NCI-H187 (cell line): ENCODE measurements around the gene NCOA7.

Experiments used
- DNase-seq, 2 experiments: peaks; one replicate each; lab custom pipeline; 2025; lab: John Stamatoyannopoulos, UW

NCOA7 gene

DNA sequence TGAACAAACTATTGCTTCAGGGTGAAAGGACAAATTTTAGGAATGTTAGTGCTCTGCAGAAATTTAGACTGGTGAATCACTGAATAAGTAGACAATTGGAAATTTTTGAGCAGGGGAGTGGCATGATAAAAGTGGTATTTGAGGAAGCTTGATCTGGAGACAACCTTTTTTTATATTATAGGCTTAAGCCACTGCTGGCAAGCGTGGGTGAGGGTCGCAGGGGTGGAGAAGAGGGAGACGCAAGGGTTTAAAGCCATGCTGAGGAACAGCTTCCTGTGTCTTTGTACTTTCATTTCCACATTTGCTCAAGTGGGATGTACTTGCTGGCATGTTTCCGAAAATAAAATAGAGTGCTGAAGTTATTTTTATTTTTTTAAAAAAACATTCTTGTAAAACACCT lies 23.7 kb downstream of the NCOA7 start:
- no peak for DNase-seq

DNA sequence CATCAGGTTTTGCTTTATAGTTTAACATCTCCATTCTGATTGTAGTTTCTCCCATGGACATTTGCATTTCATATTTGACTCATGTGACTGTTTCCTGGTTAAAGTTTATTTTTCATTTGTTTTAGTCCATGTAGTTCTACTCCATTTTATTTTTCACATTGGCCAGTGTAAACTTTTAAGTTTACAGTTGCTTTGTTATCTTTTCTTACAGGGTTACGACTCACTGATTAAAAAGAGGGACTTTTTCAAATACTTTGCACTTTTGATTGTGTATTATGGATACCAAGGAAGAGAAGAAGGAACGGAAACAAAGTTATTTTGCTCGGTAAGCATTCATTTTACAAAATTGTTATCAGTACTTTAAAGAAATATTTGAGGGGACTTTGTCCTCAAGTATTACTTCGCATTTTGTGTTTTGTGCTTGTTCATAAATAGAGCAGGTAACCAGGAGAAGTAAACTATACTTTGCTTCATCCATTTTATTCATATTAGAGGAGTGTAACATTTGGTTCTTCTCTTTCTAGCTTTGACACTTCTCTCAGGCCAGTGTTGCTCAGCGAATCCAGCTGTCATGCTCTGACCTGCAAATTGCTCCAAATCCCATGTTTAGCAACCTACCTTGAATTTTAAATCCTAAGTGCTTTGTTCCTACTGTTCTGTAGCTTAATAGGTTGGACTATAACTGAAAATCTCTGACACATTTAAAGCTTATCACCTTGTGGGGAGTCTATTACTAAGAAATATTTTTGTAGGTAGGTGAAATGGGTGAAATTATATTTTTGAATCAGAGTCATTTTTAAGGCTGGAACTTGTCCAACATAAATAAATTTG lies 24.5 kb downstream of the NCOA7 start:
- no peak for DNase-seq

DNA sequence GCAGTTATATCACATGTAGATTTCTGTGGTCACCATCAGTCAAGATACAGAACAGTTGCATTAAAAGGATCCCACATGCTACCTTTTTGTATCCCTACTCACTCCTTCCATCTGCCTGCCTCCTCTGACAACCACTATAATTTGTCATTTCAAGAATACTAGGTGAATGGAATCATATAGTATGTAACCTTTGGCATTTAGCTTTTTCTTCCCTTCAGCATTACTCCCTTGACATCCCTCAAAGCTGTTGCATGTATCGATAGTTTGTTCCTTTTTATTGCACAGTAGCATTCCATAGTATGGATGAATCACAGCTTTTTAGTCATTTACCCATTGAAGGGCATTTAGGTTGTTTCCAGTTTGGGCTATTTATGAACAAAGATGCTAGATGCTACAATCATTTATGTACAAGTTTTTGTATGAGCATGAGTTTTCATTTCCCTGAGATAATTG lies 26.1 kb downstream of the NCOA7 start:
- DNase-seq, result no peak

DNA sequence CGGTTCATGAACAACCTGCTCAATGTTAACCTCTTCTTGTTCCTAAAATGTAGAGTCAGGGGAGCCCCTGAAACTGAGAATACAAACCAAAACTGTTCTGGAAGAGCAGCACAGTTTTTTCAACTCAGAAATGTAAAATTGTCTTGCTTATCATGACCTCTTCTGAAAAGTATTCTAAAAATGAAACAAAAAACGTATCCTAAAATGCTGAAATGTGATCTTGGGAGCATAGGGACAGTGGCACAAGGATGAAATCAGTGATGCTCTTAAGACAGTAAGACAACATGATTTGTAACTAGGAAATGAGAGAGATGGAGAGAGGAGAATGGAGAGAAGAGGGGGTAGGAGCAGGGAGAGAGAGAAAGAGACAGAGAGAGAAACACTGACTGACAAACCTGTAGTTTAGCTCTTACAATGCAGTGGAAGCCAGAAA lies 27.5 kb downstream of the NCOA7 start:
- no peak for DNase-seq

DNA sequence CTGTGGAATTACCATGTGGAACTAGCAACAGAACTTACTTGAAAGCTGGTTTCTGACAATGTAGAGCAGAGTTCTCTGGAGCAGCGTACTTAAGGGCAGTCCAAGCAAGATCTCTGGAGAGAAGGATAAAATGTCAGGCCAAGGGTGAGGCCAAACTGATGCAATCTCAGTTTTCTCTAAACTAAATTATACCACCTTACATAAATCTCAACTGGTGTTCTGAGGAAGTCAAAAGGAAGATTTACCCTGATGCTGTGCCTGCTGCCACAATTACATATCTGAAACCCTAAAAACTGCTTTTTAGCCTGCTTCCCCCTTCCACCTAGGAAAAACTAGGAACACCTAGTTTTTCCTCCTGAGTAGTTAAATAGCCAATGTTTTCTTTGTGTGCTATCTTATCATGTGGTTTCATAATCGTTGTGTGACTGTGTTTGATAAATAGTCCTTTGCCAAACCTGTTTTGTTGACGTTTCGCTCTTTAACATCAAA lies 28.1 kb downstream of the NCOA7 start:
- no peak for DNase-seq

DNA sequence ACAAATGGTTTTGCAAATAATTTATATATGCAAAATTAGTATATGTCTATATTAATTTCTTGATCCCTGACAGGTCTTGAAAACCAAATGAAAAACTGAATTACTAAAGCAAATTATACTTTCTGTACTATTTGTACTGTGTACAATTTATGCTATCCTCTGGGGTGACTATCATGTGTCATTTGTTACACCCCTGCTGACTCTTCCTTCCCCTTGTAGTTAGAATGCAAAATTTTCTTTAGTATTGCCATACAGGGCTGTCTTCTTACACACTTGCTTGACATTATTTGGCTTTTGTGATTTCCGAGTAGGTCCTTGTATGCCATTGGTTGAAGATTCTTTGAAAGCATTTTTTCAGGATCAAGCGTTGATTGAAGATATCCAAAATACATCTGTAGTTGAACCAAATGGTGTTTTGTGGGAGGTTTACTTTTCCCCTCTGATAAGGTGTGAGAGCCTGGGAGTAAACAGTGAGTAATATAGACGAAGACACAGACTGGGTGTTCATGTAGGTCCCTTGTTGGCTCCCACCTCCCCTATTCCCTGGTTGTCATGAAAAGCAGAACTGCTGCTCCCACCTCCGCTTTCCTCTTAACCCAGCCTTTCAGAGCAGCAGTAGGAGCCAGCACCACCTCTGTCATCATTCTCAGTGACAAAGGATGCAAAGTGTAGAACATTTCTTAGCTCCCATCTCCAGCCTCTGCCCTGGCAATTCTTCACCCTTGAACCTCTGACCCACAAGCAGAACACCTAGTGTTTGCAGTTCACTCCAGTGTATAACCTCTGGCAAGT lies 29.0 kb downstream of the NCOA7 start:
- DNase-seq, result no peak

DNA sequence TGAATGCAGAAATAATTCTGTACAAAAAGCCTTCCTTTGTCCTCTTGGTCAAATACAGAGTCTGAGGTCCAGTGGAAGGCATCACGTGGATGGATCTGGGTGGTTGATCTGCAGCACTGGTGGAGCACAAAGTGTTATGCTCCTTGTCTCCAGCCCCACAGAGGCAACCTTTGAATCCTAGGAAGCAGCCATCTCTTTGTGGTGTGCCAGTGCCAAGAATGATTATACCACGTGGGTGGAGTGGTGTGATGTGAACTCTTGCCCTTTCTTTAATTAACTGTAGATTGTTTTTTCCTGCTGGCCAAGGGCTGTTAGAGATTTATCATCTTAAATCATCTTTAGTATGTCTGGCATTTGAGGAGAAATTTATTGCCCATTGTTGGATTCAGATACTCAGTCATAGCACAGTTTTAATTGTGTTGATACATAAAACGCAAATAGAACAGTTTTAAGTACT lies 31.1 kb downstream of the NCOA7 start:
- DNase-seq, result peak in 1 of 2 experiments; percentile 35

DNA sequence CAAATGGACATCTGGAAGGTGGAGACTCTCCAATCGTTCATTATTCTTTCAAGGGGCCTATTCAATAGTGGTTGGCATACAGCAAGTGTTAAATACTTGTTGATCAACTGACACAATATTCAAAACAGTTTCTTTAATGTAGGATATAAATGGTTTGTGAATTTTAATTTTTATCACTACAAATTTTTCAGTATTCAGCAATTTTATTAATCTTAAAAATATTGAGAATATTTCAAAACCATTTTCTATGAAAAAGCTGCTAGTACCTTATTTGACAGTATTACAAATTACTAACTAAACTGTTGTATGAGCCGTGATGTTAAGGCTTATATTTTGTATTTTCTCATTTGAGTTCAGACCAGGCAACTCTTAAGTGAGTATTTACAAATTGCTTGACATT lies 32.4 kb downstream of the NCOA7 start:
- no peak for DNase-seq

DNA sequence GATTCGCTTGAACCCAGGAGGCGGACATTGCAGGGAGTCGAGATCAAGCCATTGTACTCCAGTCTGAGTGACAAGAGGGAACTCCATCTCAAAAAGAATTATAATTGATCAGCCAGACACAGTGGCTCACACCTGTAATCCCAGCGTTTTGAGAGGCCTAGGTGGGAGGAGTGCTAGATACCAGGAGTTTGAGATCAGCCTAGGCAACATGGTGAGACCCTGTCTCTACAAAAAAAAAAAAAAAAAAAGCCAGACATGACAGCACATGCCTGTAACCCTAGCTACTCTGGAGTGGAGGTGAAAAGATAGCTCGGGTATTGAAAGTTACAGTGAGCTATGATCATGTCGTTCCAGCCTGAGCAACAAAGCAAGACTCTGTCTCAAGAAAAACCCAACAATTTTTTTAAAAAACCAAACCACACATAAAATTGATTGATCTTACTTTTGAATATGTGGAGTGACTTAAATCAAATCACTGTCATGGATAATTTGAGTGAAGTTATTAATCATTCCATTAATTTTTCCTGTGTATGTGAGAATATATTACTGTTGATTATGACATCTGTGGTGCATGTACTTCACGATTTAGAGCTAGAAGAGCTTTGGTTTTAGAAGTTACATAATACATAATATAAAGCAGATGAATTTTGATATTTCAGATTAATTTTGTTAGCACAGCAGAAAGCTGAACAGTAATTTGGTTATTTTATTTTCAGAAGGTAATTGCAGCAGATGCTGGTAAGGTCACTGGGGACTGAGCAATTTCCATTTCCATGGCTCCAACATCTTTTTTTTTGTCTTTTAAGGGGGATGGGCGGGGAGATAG lies 34.4 kb downstream of the NCOA7 start:
- no peak for DNase-seq

DNA sequence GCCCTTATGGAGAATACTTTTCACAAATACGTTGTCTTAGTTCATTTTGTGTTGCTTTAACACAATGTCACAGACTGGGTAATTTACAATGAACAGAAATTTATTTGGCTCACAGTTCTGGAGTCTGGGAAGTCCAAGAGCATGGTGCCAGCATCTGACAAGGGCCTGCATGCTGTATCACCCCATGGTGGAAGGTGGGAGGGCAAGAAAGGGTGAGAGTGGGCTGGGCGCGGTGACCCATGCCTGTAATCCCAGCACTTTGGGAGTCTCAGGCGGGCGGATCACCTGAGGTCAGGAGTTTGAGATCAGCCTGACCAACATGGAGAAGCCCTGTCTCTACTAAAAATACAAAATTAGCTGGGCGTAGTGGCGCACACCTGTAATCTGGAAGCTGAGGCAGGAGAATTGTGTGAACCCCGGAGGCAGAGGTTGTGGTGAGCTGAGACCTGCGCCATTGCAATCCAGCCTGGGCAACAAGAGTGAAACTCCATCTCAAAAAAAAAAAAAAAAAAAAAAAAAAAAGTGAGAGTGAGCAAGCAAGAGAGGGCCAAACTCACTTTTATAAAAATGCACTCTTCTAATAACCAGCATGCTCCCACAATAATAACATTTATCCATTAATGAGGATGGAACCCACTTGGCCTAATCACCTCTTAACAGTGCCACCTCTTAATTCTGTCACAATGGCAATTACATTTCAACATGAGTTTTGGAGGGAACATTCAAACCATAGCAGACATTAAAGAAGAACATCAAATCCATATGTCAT lies 36.1 kb downstream of the NCOA7 start:
- DNase-seq, result no peak

DNA sequence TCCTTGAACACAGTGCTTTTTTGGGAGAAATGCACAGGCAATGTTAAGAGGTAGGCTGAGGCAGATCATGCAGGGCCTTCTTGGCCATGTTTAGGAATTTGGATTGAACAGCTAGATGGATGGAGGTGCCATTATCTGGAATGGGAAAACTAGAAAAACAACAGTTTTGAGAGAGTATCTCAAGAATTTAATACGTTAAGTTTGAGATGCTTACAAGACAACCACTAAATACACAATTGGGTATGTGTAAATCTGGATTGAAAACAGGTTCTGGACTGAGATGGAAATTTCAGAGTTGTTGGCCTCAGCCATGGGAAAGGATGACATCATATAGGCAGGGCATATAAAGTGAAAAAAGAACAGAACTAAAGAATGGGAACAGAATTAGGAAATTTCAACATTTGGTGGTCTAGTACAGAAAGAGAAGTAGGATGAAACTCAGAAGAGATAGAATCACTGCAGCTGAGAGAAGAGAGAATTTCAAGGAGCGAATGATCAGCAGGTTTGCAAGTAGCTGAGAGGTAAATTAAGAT lies 37.1 kb downstream of the NCOA7 start:
- no peak for DNase-seq

DNA sequence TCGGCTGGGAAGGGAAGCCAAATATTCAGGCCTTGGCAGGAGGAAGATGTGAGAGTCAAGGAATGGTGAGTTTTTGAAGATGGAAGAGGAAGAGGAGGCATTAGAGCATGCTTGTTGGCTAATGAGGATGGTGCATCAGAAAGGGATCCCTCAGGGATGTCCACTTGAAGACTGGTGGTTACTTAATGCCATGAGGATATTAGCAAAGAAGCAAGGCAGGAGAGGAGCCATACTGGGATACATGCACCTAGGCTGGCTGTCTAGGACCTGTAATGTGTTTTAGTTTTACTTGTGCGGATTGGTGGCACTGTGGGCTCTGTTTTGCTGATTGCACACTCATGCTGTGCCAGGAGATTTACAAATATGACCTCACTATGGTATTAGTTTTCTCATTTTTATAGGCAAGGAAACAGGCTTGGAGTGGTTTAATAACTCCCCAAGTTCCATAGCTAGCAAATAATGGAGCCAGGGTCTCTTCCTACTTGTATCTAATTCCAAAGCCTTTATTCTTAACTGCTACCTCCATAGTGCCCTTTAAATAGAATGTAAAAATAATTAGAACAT lies 37.8 kb downstream of the NCOA7 start:
- DNase-seq, result no peak

DNA sequence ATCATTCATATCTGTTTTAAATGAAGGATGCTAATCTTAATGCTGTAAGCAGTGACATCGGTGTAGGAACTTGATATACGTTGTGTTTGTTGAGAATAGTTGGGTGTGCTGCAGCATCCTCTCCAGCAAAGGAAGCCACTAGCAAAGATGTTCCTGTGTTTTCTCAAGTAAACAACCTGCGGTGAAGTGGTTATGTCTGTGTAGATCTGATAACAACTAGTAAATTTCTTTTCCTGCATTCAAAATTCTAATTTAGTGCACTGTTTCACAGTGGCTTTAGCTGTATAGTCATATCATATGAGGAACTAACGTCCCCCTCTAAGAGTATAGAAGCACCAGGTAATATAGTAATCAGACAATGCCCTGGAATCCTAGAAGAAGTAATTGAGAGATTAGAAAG lies 38.7 kb downstream of the NCOA7 start:
- no peak for DNase-seq

DNA sequence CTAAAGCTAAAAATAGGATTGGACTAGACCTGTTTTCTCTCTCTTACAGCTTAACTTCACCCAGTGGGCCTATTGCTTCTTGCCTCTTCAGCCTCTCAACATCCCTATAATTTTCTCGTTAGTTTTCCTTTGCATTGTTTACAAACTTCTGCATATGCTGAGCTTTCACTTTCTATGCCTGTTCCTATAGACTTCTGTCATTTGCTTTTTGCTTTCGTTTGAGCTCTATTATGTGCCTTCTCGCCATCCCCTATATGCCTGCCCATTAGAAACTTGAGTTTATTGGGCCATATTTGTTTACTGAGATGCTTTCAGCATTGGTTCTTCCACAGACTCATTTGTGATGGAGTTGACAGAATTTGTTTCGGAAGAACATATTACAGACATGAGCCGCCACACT lies 40.9 kb downstream of the NCOA7 start:
- no peak for DNase-seq

DNA sequence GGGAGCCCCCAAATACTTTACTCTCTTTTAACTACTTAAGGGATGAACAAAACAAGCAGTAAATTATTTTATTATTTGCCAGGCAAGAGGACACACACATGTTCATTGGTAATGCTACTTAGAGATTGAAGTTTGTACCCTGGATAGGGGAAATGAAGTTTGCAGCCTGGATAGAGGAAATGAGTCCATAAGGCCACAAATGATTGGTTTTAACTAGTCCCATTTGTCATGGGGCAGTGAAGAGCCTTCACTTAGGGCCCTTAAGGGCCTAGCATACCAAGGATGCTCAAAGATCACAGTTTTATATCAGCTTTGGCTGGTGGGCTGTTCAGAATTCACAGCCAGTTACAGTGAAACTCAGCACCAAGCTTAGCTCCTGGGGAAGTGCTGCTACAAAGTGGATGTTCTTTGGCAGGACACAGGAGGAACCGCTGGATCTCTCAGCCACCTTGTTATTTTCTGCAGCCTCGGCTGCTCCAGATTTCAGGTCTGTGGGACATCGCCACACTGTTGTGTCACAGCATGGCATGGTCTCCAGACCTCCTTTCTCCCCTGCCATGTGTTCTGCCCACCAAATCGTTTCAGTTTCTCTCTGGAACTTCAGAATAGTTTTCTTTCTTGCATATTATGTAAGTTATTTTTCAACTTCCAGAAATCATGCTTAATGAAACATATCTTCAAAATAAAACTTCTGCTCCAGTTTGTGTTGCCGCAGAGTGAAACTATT lies 41.8 kb downstream of the NCOA7 start:
- DNase-seq, result no peak

DNA sequence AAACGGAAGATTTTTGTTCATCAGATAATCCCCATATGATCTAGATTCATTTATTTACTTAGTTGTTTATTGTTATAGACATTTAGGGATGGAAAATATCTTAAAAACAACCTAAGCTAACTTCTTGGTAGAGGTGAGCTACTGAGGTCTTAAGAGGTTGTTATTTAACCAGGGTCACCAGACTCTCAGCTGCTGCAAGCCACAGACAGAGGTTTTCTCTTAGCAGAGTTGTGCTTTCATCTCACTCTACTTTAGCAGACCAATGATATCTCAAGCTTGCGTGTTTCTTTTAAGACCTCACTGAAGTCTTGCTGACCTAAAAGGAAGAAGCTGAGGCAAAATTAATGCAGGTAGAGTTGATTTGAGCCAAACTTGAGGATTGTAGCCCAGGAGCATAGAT lies 43.6 kb downstream of the NCOA7 start:
- DNase-seq, result no peak

DNA sequence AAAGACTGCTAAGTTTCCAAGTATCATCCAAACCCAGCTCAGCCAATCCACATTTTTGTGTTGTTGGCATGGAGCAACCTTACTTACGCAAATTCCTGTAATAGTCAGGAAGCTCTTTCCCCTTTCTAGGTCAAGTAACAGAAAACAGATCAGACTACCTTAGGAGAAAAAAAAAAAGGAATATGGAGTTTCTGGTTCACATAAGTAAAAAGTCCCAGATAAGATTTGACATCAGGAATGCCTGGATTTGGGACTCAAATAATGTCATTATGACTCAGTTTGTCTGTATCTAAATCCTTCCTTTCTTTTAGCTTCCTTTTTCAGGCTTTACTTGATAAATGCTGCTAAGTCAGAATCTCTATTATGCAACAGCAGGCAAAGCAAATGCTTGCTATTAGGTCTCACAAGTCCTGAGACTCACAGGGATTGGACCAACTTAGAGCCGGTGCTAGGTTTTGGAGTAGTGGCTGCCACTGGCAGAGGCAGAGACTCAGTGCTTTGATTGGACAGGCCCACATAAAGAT lies 44.5 kb downstream of the NCOA7 start:
- DNase-seq, result no peak

DNA sequence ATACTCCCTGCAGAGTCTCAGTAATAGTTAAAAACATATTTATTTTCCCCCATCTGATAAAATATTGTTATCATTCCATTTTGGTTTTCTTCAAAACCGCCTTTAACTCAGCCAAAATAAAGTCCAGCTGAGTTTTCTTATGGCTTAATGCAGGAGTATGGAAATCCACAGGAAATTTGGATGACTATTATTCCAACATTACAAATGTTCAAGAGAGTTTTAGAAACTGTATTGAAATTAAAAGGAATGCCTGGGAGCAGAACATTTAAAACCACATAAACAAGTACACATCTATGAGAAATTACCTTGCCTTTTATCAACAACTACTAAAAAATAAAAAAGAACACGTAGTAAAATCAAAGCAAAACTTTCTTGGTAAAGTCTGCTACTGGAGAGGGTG lies 45.7 kb downstream of the NCOA7 start:
- DNase-seq, result no peak

DNA sequence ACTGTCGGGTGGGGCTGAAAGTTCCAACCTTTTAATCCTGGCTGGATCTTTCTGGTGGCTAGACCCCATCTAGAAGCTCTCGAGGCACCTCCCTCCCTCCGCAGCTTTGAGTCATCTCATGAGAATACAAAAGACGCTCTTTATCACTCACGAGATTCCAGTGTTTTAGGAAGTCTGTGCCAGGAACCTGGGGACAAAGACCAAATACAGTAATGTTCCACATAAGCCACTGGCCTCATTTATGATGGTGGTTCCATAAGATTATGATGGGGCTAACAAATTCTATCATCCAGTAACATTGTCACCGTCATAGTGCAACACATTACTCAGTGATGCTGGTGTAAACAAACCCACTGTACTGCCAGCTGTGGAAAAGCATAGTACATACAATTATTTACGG lies 48.7 kb downstream of the NCOA7 start:
- DNase-seq, result no peak

DNA sequence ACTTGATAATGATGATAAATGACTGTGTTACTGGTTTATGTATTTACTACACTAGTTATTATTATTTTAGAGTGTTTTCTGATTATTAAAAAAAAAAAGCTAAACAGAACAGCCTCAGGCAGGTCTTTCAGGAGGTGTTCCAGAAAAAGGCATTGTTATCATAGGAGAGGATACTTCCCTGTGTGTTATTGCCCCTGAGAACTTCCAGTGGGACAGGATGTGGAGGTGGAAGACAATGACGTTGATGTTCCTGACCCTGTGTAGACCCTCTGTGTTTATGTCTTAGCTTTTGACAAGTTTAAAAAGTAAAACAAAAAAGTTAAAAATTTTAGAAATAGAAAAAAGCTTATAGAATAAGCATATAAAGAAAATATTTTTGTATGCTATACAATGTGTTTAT lies 49.1 kb downstream of the NCOA7 start:
- no peak for DNase-seq
